ENCODE measurements around the gene PNMA8A.

Gene PNMA8A

DNA sequence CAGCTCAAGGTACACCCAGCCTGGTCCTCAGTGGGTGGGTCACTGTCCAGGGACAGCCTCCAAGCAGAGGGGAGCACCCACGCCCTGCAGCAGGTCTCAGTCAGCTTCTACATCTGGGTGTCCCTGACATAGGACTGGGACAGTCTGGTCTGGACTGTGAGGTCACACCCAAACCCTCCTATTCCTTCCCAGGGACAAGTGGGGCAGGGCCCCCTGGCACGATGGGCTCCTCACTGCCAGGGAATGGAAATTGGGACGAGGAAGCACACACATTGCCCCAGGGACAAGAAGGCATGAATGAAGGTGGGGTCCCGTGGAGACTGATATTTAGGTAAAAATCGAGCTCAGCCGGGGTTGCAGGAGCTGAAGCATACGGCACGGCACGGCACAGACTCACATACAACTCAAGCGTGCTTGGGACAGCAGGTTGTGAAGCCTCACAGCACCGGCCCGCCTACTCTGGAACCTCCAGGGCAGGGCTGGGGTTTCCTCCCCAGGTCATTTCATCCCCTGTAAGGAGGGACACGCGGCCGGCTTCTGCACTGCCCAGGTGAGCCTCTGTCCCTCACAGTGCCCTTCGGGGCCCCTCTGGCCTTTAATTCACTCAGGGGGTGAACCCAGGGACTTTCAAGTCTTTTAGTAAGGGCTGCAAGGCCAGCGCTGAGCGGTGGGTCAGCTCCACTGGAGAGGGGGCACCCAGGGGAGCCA, 20.8 kb upstream of the PNMA8A start:
- no peak for DNase-seq

DNA sequence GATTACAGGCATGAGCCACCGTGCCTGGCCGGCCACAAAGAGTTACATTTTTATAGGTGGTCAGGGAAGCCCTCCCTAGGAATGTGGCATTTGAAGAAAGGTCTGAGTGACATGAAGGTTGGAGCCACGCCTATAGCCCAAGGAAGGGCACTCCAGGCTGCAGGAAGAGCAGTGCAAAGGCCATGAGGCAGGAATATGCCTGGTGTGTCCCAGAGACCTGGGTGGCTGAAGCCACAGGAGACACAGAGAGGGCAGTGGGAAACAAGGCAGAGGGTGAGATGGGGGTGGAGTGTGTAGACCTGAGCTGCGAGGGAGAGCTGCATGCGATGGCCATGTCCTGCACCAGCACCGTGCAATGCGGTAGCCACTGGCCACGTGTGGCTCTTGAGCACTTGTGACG, 19.4 kb upstream of the PNMA8A start:
- DNase-seq, result no peak

DNA sequence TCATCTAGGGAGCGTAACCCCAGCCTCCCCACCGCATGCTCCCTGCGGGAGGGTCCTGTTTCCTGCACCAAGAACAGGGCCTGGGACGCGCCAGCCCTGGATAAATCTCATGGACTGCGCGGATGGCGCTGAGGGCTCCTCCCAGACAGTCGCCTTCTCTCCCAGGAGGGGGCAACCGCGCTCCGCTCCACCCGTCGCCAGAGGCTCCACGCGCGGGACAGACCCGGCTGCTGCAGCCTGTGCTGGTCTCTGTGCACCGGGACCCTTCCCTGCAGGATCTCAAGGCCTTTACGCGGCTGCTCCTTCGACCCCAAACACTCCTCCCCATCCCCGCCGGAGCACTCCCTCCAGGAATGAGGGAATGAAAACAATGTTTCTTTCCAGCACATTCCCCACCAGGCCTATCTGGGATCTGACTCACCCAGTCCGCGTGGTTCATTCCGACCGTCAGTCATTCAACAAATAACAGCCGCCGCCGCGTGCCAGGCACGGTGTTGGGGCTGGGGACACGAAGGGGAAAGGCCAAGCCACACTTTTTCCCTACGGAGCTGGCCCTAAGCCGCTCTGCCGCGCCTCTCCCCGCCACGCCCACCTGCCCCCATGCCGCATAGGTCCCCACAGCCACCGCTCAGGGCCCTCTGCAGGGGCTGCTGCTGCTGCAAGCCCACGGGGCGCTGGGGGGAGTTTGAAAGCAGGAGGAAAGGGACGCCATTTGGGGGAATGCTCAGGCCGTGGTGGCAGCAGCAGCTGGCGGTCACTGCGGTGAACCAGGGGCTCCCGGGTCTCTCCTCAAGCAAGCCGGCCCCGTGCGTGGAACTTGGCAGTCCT, 18.3 kb upstream of the PNMA8A start:
- DNase-seq, result no peak

DNA sequence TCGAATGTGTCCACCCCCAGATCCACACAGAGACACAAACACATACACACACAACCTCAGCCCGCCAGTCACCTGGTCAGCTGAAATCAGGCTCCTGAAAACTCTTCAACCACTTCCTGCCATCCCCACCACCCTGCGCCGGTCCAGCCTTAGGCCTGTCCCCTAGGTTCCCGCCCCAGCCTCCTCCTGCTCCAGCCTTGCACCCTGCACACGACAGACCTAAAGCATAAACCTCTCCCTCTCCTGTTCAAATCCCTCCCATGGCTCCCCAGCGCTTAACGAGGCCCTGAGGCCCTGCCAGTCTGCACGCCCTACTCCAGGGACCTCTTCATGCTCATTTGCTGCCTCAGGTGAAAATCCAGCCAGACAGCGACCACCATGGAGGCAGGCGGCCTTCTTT, 17.2 kb upstream of the PNMA8A start:
- no peak for DNase-seq

- DNase-seq, result no peak
Observed at GRCh38 chr19:46487802-46488445, 16.6 kb upstream of the PNMA8A start.

- no peak for DNase-seq
Observed at GRCh38 chr19:46487178-46487801, 15.9 kb upstream of the PNMA8A start.

GRCh38 chr19:46486358-46486757, 15.0 kb upstream of the PNMA8A start:
- DNase-seq, result no peak

DNA sequence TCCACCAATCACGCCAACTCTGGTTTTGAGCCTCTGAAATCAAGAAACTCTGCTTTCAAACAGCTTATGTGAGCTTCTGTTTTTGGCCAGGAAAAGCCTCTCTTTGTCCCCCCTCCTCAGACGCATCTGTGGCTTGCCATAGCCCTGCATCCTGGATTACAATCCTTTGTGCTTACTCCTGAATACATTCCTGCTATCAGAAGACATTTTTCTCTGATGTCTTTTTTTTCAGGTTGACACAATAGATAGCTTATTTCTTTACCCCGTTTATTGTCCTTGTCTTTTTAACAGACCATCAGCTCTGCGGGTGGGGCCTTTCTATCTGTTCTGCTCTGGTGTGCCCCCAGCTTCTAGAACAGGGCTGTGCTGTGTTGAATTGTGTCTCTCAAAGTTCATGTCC, 13.3 kb upstream of the PNMA8A start:
- DNase-seq, result no peak

GRCh38 chr19:46482631-46483030, 11.3 kb upstream of the PNMA8A start:
- DNase-seq, result no peak

DNA sequence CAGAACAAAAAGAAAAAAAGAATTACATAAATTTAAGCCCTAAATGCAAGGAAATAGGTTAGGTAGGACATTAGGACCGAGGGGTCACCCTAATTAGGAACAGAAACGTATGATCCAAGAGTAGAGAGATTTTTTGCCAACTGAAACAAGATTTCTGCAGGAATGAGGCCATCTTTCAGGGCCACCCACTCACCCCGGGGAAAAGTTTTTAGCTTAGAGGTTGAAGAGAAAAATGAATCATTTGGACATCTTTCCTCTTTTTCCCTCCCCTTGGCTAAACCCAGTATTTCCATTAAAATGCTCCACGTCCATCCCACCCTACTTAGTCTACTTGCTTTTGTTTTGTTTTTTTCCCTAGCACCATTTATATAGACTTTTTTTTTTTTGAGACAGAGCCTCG, 10.6 kb upstream of the PNMA8A start:
- DNase-seq, result no peak

GRCh38 chr19:46481223-46481848, 10.0 kb upstream of the PNMA8A start:
- no peak for DNase-seq

- DNase-seq, result no peak
Observed at GRCh38 chr19:46480415-46480814, 9.1 kb upstream of the PNMA8A start.

GRCh38 chr19:46478356-46478986, 7.1 kb upstream of the PNMA8A start:
- DNase-seq, result peak; percentile 50

DNA sequence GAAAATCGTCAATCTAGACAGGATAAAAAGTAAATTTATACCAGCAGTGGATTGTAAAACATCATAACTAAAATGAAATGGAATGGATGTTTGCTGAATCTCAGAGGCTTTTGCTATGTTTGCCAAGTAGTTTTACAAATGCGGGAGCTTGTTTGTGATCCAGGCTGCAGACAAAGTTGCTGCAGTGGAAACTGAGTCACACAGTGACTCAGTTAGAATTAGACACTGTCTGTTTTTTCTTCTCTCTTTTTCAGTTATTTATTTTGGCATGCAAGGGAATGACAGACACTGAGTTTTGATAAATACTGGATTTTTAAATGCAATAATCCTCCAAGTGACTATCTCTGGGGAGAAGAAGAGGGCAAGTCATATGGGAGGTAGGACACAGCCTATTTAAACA, 4.6 kb upstream of the PNMA8A start:
- DNase-seq, result no peak

DNA sequence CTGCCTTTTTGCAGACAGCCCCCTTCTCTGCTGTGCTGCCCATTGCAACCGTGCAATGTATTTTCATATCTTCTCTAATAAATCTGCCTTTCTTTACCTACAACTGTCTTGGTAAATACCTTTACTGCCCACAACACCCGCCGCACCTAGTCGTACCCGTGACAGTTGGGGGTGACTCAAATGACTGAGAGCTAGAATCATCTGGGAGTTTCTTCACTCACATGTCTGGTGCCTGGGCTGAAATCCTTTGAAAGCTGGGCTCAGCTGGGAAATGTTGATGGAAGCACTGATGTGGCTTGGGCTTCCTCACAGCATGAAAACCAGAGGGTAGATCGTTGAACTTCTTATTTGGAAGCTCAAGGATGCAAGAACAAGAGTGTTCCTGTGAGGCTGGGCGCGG, 2.8 kb upstream of the PNMA8A start:
- DNase-seq, result no peak

DNA sequence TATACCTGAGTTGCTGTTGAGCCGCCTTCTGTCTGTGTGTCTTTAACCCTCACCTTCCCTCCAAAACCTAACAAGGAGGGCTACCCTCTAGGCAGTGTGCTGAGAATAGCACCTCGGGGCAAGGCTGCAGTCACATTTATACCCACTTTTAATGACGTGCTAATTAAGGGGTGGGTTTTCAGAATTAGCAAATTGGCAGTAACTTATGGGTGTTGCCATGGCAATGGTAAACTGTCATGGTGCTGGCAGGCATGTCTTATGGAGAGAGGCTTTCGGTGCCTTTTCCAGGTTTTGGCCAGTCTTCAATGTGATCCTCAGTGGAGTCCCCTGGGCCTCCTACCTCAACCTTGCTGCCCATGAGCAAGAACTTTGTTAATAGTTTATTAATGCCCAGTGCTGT, 1.2 kb upstream of the PNMA8A start:
- no peak for DNase-seq

DNA sequence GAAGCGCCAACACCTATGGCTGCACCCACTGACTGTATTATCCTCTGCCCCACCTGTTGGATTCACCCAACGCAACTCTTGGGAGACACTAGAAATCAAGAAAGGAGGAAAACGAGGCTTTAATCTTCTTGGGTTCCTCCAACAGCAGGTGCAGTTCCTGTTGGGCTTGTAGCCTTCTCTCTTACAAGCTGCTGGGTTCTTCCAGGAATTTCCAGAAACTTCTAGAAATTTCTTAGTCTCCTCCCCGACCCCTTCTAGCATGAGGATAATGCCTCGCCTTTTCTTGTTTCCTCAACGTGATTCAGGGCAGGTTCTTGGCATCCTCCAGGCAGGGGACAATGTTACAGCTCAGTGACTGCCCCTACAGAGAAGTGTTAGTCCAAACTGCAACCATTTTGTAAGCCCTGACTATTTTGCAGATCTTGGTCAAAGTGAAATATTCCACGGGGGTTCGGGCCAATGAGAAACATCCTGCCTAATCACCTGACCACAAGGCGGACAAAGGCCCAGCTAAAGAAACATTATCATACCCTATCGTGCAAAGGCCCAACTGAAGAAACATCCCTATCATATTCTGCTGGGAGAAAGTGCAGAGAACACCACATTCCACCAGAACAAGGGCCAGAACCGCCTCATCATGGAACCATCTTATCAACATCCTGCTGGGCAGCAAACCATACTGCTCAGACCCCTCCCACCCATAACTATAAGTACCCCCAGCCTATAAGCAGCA, 614 bp upstream of the PNMA8A start:
- no peak for DNase-seq

- no peak for DNase-seq
Observed at GRCh38 chr19:46470376-46470775, 987 bp downstream of the PNMA8A start.

GRCh38 chr19:46469541-46470185, 1.7 kb downstream of the PNMA8A start:
- DNase-seq, result no peak

- no peak for DNase-seq
Observed at GRCh38 chr19:46466536-46467196, 4.7 kb downstream of the PNMA8A start.

GRCh38 chr19:46463516-46463915, 7.8 kb downstream of the PNMA8A start:
- DNase-seq, result no peak

All from NK-92 treated with Interleukin-12 subunit alpha and Interleukin-12 subunit beta, amount 100 ng/mL, for 24 hours (cell line).